Esophagus muscularis mucosa (tissue), 3 donors: Measurements from ENCODE around the gene CD274.

Source experiments
- POLR2A ChIP-seq: fragments of 450-650 bp; IDR thresholded peaks from one replicate; pipeline ENCODE4 v1.6.1; 2017; ENCODE audit warnings: antibody characterized with exemption, moderate library complexity, mild to moderate bottlenecking, low read depth
- POLR2AphosphoS5 ChIP-seq, 2 donors: sonication (generic); formaldehyde crosslinking; IDR thresholded peaks; one replicate each; pipeline ENCODE4 v1.6.1; 2017; ENCODE audit warnings: antibody characterized with exemption in 2 of 2
- TF ChIP-seq, protein P1 (sequence below), 3 experiments: fragments of 200-600 bp in 2 of 3; fragments of 450-650 bp in 1 of 3; sonication (generic) in 2 of 3; IDR thresholded peaks; one replicate each; pipeline ENCODE4 v1.5.1; 2017 to 2019; ENCODE audit warnings: antibody characterized with exemption in 3 of 3, mild to moderate bottlenecking in 2 of 3, moderate library complexity in 1 of 3

DNA sequence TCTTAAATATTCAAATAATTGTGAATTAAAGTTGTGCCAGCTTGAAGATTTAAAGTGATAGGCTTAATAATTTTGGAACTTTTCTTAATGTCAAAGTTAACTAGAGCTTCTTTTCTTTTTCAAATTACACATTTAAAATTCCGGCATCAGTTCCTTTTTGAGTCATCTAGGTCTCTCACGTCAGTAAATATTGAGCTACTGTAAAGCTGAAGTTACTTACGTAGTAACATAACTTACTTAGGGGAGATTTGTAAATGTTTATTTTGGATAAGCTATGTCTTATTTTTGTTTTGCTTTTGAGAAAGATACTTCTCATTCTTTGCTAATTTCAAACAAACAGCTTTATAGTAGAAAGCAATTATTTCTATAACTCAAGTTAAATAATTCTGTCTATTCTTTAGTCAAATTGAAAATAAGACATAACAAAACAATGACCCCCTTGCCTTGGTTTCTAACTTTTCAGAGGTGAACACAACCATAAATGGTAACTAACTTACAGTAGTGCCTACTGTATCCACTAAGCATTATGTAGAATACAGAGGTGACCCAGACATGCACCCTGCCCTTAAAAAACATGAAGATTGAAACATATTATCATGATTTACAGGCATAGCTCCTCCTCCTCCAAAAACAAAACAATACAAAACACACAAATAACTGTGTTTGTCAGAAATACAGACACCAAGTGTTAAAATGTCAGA lies 29.8 kb downstream of the CD274 start:
- TF ChIP-seq, protein P1, sequence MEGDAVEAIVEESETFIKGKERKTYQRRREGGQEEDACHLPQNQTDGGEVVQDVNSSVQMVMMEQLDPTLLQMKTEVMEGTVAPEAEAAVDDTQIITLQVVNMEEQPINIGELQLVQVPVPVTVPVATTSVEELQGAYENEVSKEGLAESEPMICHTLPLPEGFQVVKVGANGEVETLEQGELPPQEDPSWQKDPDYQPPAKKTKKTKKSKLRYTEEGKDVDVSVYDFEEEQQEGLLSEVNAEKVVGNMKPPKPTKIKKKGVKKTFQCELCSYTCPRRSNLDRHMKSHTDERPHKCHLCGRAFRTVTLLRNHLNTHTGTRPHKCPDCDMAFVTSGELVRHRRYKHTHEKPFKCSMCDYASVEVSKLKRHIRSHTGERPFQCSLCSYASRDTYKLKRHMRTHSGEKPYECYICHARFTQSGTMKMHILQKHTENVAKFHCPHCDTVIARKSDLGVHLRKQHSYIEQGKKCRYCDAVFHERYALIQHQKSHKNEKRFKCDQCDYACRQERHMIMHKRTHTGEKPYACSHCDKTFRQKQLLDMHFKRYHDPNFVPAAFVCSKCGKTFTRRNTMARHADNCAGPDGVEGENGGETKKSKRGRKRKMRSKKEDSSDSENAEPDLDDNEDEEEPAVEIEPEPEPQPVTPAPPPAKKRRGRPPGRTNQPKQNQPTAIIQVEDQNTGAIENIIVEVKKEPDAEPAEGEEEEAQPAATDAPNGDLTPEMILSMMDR (IDR thresholded peaks at IDR 0.05): no peak
- TF ChIP-seq POLR2A (no peak), POLR2AphosphoS5 (IDR thresholded peaks at IDR 0.05) (no peak)
